IMR-90 (cell line): ENCODE measurements around the gene RAB3A. TPM values are rescaled to one million over a fixed set of nuclear protein-coding genes. Genes with fewer than 3 reads are reported as not detected.

Experiments used
- ATAC-seq: fragments of 200-7000 bp; cut with Tn5 transposase; 2 replicates; pipeline ENCODE4 v1.9.1; 2020; ENCODE audit warnings: low read depth, mild to moderate bottlenecking, moderate library complexity
- BruUV-seq: library from RNA; stranded (reverse); fragments of 400-500 nt; replicated peaks from 2 replicates; lab custom pipeline; 2021; lab: Mats Ljungman, UMichigan
- CTCF ChIA-PET: fragments of 300-600 bp; formaldehyde crosslinking; extraction: SDS; loops from one replicate; lab custom pipeline; 2021; ENCODE audit warnings: antibody characterized with exemption; lab: Yijun Ruan, JAX
- POLR2A ChIA-PET: fragments of 300-600 bp; sonication (Branson Sonifier 250); formaldehyde crosslinking; loops from one replicate; lab custom pipeline; 2022; ENCODE audit warnings: antibody characterized with exemption; ENCODE audit not compliant: unreplicated experiment; lab: Charles Lee
- DNase-seq: peaks from one replicate; pipeline ENCODE4 v3.0.0; 2013
- H2AFZ ChIP-seq: replicated peaks from 2 replicates; pipeline ENCODE3; 2013; ENCODE audit warnings: low read length, mild to moderate bottlenecking; ENCODE audit not compliant: poor library complexity
- H2AK5ac ChIP-seq: 2 replicates; pipeline ENCODE4 v1.6.1; 2013; ENCODE audit warnings: low read depth, low read length, inconsistent platforms
- H2AK9ac ChIP-seq: replicated peaks from 2 replicates; pipeline ENCODE3; 2013; ENCODE audit warnings: mild to moderate bottlenecking, low read depth, low read length, moderate library complexity; ENCODE audit not compliant: poor library complexity
- H2BK120ac ChIP-seq: 2 replicates; pipeline ENCODE4 v1.6.1; 2013; ENCODE audit warnings: low read depth, low read length, inconsistent platforms
- H2BK15ac ChIP-seq: 3 replicates; pipeline ENCODE4 v1.6.1; 2013; ENCODE audit warnings: low read depth, low read length, inconsistent platforms
- H2BK20ac ChIP-seq: 2 replicates; pipeline ENCODE4 v1.6.1; 2013; ENCODE audit warnings: low read depth, mild to moderate bottlenecking, inconsistent platforms, low read length, moderate library complexity
- H2BK5ac ChIP-seq: 2 replicates; pipeline ENCODE4 v1.6.1; 2013; ENCODE audit warnings: mild to moderate bottlenecking, low read depth, low read length, inconsistent platforms; ENCODE audit not compliant: poor library complexity, severe bottlenecking
- H3K14ac ChIP-seq: replicated peaks from 2 replicates; pipeline ENCODE4 v1.6.1; 2013; ENCODE audit warnings: low read depth, low read length, inconsistent platforms
- H3K18ac ChIP-seq: 2 replicates; pipeline ENCODE4 v1.6.1; 2013; ENCODE audit warnings: low read depth, low read length, control low read depth
- H3K23ac ChIP-seq: 2 replicates; pipeline ENCODE4 v1.6.1; 2013; ENCODE audit warnings: low read depth, low read length, inconsistent platforms
- H3K27ac ChIP-seq: 2 replicates; pipeline ENCODE4 v1.5.1; 2013; ENCODE audit warnings: mild to moderate bottlenecking, control low read depth, low read length; ENCODE audit not compliant: insufficient read depth
- H3K27me3 ChIP-seq: 2 replicates; pipeline ENCODE4 v1.6.1; 2013; ENCODE audit warnings: low read length; ENCODE audit not compliant: control insufficient read depth, insufficient read depth
- H3K36me3 ChIP-seq: 2 replicates; pipeline ENCODE4 v1.6.1; 2013; ENCODE audit warnings: low read length, mixed read lengths; ENCODE audit not compliant: control insufficient read depth, insufficient read depth
- H3K4ac ChIP-seq: 2 replicates; pipeline ENCODE4 v1.6.1; 2013; ENCODE audit warnings: low read depth, low read length, inconsistent platforms
- H3K4me1 ChIP-seq: 2 replicates; pipeline ENCODE4 v1.6.1; 2013; ENCODE audit warnings: low read length, mixed read lengths; ENCODE audit not compliant: control insufficient read depth, insufficient read depth
- H3K4me2 ChIP-seq: 2 replicates; pipeline ENCODE4 v1.6.1; 2013; ENCODE audit warnings: low read depth, mild to moderate bottlenecking, control low read depth, low read length, moderate library complexity
- H3K4me3 ChIP-seq: 2 replicates; pipeline ENCODE4 v1.5.1; 2013; ENCODE audit warnings: low read depth, mild to moderate bottlenecking, control low read depth, low read length, moderate library complexity; ENCODE audit not compliant: insufficient read depth
- H3K56ac ChIP-seq: 2 replicates; pipeline ENCODE4 v1.6.1; 2013; ENCODE audit warnings: low read length, inconsistent platforms; ENCODE audit not compliant: insufficient read depth; ENCODE audit errors: extremely low read depth
- H3K79me1 ChIP-seq, 2 experiments: 2 replicates each; pipeline ENCODE4 v1.6.1; 2013; ENCODE audit warnings: low read length in 2 of 2, inconsistent platforms in 1 of 2, low read depth in 1 of 2
- H3K9ac ChIP-seq: 2 replicates; pipeline ENCODE4 v1.6.1; 2013; ENCODE audit warnings: low read depth, low read length, control low read depth
- H3K9me1 ChIP-seq: 2 replicates; pipeline ENCODE4 v1.6.1; 2013; ENCODE audit warnings: low read length, inconsistent platforms; ENCODE audit not compliant: insufficient read depth
- H3K9me3 ChIP-seq: 2 replicates; pipeline ENCODE4 v1.6.1; 2013; ENCODE audit warnings: low read length; ENCODE audit not compliant: control insufficient read depth, insufficient read depth
- H4K20me1 ChIP-seq: 2 replicates; pipeline ENCODE4 v1.6.1; 2013; ENCODE audit warnings: low read length, inconsistent platforms; ENCODE audit not compliant: insufficient read depth
- H4K5ac ChIP-seq: 2 replicates; pipeline ENCODE4 v1.6.1; 2013; ENCODE audit warnings: mild to moderate bottlenecking, low read depth, low read length, control low read depth
- H4K8ac ChIP-seq, 2 experiments: 2 replicates each; pipeline ENCODE4 v1.6.1; 2013; ENCODE audit warnings: low read depth in 2 of 2, low read length in 2 of 2, control low read depth in 1 of 2, inconsistent platforms in 1 of 2
- H4K91ac ChIP-seq: 2 replicates; pipeline ENCODE4 v1.6.1; 2013; ENCODE audit warnings: low read depth, low read length, inconsistent platforms; ENCODE audit not compliant: insufficient read depth
- BHLHE40 ChIP-seq: fragments of 150-350 bp; IDR thresholded peaks from 2 replicates; pipeline ENCODE4 v1.6.1; 2016; ENCODE audit warnings: mild to moderate bottlenecking, low read depth, low read length
- MAFK ChIP-seq: IDR thresholded peaks from 2 replicates; pipeline ENCODE4 v1.6.1; 2012; ENCODE audit warnings: low read depth, low read length, improper control_type of control experiment
- MXI1 ChIP-seq: IDR thresholded peaks from 2 replicates; pipeline ENCODE4 v1.6.1; 2012; ENCODE audit warnings: low read depth, mild to moderate bottlenecking, low read length, moderate library complexity, borderline replicate concordance
- RAD21 ChIP-seq: IDR thresholded peaks from 2 replicates; pipeline ENCODE4 v1.6.1; 2012; ENCODE audit warnings: low read length, improper control_type of control experiment
- RCOR1 ChIP-seq: IDR thresholded peaks from 2 replicates; pipeline ENCODE4 v1.6.1; 2012; ENCODE audit warnings: mild to moderate bottlenecking, low read length, improper control_type of control experiment; ENCODE audit not compliant: insufficient replicate concordance
- SMC3 ChIP-seq: fragments of 150-350 bp; IDR thresholded peaks from 2 replicates; pipeline ENCODE4 v1.6.1; 2016; ENCODE audit warnings: low read depth, mild to moderate bottlenecking, antibody characterized with exemption, low read length, moderate library complexity
- USF2 ChIP-seq: fragments of 150-350 bp; IDR thresholded peaks from 2 replicates; pipeline ENCODE4 v1.6.1; 2017; ENCODE audit warnings: mild to moderate bottlenecking, antibody characterized with exemption, low read length, low read depth
- WGBS, 2 experiments: methylation state at CpG; one replicate each; pipeline versions ENCODE4 v1.1.5 to v1.1.7; 2013; ENCODE audit warnings: missing lambda C conversion rate in 2 of 2; ENCODE audit not compliant: insufficient read length in 1 of 2; ENCODE audit errors: extremely low coverage in 2 of 2; 5-methylcytosine and 5-hydroxymethylcytosine counted together
- dilution Hi-C: fragments of 300-500 bp; cut with HindIII; formaldehyde crosslinking; loops from one replicate; pipeline ENCODE4 v1.14.3; 2018; ENCODE audit warnings: low sequenced_read_pairs; ENCODE audit not compliant: unreplicated experiment
- in situ Hi-C: fragments of 300-500 bp; cut with MboI; formaldehyde crosslinking; loops from 3 replicates; pipeline ENCODE4 v1.14.3; 2019; ENCODE audit warnings: low sequenced_read_pairs, inconsistent platforms, mixed read lengths
- intact Hi-C: fragments of 100-400 bp; cut with micrococcal nuclease; formaldehyde crosslinking; loops from 2 replicates; pipeline ENCODE4 v1.10.0; 2022
- polyA plus RNA-seq, 3 experiments: library from polyadenylated mRNA; depleted of rRNA; stranded (reverse); fragments of >200 nt; gene quantifications; 2 replicates each; pipeline ENCODE4 v1.2.3, GENCODE V29; 2012; ENCODE audit warnings: low replicate concordance in 1 of 3
- total RNA-seq: library from RNA; depleted of rRNA; stranded (reverse); fragments of >200 nt; gene quantifications from 2 replicates; pipeline ENCODE4 v1.2.3, GENCODE V29; 2012
- TF ChIP-seq, protein P1 (sequence below): conservative IDR thresholded peaks from 2 replicates; pipeline ENCODE4 v1.5.1; 2012; ENCODE audit warnings: mild to moderate bottlenecking, low read depth, low read length, improper control_type of control experiment

The RAB3A gene
- total and polyA plus RNA-seq, 2 of the 4 experiments (the other 2 are of a cell fraction) = 3.0 to 13.6 TPM

- Histone ChIP-seq H3K9me1 (peaks cover 9% of the 10 kb centered on the region; the same call in 1 of the 2 replicates), H4K20me1 (peaks cover 11% of the 10 kb centered on the region; the same call in 1 of the 2 replicates), H3K4me2 (peak overlapping the region; percentile 98), H3K4ac (peak overlapping the region; percentile 48; the same call in 1 of the 2 replicates), H3K56ac (no peak overlapping the region), H3K4me3 (peak overlapping the region; percentile 75), H3K9ac (peak overlapping the region; percentile 62), H3K9me3 (no peaks in the 10 kb centered on the region), H3K4me1 (peaks cover 14% of the 10 kb centered on the region), H3K18ac (no peak overlapping the region), H3K36me3 (peaks cover 17% of the 10 kb centered on the region), H4K91ac (no peak overlapping the region), H2BK15ac (no peak overlapping the region), H2BK120ac (no peak overlapping the region), H2AK5ac (peak overlapping the region; percentile 43; the same call in 1 of the 2 replicates), H2BK20ac (no peak overlapping the region), H4K5ac (no peak overlapping the region), H4K8ac (peak overlapping the region in 1 of 2 experiments; percentile 19; a peak in 1 of 4 replicates), H3K27me3 (no peaks in the 10 kb centered on the region), H2AFZ (peak overlapping the region; percentile 94), H3K14ac (no peak overlapping the region), H2BK5ac (no peak overlapping the region), H2AK9ac (peak overlapping the region; percentile 88), H3K79me1 (peaks cover 4 to 45% of the 10 kb centered on the region in 2 experiments), H3K23ac (peak overlapping the region; percentile 90; the same call in 1 of the 2 replicates), H3K27ac (peak overlapping the region; percentile 1; the same call in 1 of the 2 replicates)
- dilution Hi-C loops = no loop called here
- in situ Hi-C loops = no loop called here
- intact Hi-C loops = loop anchor here (1.0 to 10.0 kb wide), 3 partner anchors 48 to 212 kb away; partner anchors contain the start of genes LSM4 and SSBP4
- ATAC-seq (no peak), DNase-seq (no peak)
- 2% methylated on average over 19 of the region's 32 CpGs; no CpG with 5 or more reads in 1 of the 2 experiments for WGBS, 2 experiments
- CTCF ChIA-PET = no interaction called here
- POLR2A ChIA-PET = no interaction called here
- peak; percentile 57 for TF ChIP-seq RAD21
- TF ChIP-seq RCOR1 = no peak
- TF ChIP-seq USF2 = peak; percentile 85
- TF ChIP-seq MAFK = no peak
- TF ChIP-seq, protein P1, sequence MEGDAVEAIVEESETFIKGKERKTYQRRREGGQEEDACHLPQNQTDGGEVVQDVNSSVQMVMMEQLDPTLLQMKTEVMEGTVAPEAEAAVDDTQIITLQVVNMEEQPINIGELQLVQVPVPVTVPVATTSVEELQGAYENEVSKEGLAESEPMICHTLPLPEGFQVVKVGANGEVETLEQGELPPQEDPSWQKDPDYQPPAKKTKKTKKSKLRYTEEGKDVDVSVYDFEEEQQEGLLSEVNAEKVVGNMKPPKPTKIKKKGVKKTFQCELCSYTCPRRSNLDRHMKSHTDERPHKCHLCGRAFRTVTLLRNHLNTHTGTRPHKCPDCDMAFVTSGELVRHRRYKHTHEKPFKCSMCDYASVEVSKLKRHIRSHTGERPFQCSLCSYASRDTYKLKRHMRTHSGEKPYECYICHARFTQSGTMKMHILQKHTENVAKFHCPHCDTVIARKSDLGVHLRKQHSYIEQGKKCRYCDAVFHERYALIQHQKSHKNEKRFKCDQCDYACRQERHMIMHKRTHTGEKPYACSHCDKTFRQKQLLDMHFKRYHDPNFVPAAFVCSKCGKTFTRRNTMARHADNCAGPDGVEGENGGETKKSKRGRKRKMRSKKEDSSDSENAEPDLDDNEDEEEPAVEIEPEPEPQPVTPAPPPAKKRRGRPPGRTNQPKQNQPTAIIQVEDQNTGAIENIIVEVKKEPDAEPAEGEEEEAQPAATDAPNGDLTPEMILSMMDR = peak; percentile 49
- peak; percentile 60; the same call in 1 of the 2 replicates for TF ChIP-seq MXI1
- peak; percentile 83 for TF ChIP-seq BHLHE40
- TF ChIP-seq SMC3 = peak; percentile 44
- no TSS peak for BruUV-seq
Measured at GRCh38 chr19:18202778-18203407, 949 bp downstream of the RAB3A start.
